NCI-H526 treated with DMSO at 0.1 percent for 48 hours (cell line): ENCODE results near the gene FOSL1.

Source experiments
- DNase-seq: peaks from one replicate; lab custom pipeline; 2025; lab: John Stamatoyannopoulos, UW

FOSL1 gene

DNA sequence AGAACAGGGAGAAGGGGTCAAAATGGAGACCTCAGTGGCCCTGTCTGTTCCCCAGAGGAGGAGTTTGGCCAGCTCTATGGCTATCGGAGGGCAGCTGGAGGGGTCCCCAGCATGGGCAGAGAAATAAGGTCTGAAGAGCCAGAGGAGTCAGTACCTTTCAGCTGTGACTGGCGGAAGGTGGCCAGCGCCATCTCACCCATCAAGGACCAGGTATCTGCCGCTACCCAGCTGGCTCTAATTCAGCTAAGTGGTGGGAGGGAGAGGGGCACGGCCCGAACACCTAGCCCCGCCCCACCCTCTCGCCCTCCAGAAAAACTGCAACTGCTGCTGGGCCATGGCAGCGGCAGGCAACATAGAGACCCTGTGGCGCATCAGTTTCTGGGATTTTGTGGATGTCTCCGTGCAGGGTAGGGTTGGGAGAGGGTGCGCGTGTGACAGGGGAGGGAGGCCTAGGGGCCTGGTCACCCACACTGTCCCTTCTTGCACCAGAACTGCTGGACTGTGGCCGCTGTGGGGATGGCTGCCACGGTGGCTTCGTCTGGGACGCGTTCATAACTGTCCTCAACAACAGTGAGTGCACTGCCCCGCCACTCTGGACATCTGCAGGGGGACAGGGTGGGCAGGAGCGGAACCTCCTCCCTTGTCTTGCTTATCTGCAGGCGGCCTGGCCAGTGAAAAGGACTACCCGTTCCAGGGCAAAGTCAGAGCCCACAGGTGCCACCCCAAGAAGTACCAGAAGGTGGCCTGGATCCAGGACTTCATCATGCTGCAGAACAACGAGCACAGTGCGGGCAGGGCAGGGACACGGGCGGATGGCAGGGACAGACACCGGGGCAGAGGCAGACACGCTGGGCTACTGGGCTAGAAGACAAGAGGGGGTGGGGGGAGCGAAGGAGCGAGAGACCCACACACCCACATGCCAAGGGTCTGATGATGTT, 17.8 kb downstream of the FOSL1 start:
- DNase-seq, result no peak

DNA sequence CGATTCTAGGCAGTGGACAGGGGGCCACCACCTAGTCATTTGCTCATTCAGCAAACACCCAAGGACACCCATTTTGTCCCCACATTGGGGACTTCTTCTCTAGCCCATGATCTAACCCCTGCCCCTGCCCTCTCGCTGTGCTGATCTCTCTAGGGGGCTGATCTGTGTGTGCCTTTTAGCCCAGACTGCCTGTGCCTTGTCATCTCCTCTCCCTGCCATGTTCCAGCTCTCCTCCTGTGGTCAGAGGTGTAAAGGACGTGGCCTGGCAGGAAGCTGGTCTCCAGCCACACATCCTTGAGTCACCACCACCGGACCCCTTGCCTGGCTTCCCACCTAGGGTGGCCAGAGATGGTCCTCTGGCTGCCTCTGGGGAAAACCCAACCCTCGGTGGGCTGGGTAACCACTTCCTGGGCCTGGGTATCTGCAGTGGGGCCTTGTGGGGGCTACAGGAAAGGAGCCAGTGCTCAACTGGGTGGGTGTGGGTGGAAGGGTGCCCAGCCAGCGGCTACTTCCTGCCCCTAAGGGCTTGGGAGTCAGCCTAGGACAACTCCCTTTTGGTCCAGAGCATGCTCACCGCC, 19.3 kb downstream of the FOSL1 start:
- DNase-seq, result no peak

DNA sequence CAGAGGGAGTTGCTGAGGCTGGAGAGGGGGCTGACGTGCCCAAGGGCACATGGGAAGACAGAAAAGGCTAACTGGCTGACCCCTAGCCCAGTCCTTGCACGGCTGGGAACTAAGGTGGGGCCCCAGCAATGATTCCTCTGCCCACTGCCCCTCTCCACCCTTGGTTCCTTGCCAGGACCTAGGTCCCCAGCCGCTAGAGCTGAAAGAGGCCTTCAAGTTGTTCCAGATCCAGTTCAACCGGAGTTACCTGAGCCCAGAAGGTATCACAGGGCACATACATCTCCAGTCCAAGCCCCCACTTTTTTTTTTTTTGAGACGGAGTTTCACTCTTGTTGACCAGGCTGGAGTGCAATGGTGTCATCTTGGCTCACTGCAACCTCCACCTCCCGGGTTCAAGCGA, 20.2 kb downstream of the FOSL1 start:
- DNase-seq, result no peak

DNA sequence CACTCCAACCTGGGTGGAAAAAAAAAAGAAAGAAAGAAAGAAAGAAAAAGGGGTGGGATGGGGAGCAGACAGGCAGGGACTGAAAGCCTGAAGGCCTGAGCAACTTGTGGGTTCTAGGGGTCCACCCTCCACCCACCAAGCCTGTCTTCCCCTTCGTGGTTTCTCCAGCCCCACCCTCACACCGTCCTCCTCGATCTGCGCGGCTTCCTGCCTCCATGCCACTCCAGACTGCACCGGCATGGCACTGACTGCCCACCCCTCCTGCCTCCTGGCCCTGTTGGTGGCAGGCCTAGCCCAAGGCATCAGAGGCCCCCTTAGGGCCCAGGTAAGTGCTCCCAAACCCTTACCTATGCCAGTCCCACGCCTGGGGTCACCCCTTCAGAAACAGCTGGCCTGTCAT, 20.6 kb downstream of the FOSL1 start, which contains the start of gene CTSW:
TSS of gene CTSW (plus strand) at position 221 of the 400 bp plus-strand sequence. CDS start at position 239, 18 bp downstream.
- DNase-seq, result no peak

DNA sequence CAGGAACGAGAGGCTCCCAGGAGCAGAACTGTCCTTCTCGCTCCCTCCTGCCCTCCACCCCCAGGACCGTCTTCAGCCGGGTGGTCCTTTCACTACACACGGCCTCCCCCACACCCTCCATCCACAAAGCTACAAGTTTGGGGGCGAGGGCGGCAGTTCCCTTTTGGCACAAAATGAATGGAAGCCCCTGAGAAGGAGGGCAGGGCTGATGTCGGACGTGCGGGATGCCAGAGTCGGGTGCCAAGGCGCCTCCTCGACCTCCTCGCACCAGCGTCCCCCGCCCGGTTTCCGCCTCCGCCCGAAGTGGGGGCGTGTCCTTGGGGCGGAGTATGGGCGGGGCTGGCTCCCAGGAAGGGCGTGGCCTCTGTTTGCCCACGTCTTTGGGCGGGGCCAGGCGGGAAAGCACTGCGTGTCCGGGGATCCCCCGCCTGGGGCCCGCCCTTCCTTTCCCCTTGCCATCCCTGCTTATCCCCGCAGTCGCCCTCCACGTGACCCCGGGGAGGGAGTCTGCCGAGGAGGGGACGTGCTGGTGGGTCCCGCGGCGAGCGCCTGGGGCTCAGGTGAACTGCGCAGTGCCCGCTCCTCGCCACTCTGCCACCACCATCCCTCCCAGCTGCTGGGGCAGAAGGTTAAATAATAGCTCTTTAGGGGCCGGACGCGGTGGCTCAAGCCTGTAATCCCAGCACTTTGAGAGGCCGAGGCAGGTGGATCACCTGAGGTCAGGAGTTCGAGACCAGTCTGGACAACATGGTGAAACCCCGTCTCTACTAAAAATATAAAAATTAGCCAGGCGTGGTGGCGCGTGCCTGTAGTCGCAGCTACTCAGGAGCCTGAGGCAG, 26.7 kb downstream of the FOSL1 start:
- DNase-seq, result peak; percentile 80

DNA sequence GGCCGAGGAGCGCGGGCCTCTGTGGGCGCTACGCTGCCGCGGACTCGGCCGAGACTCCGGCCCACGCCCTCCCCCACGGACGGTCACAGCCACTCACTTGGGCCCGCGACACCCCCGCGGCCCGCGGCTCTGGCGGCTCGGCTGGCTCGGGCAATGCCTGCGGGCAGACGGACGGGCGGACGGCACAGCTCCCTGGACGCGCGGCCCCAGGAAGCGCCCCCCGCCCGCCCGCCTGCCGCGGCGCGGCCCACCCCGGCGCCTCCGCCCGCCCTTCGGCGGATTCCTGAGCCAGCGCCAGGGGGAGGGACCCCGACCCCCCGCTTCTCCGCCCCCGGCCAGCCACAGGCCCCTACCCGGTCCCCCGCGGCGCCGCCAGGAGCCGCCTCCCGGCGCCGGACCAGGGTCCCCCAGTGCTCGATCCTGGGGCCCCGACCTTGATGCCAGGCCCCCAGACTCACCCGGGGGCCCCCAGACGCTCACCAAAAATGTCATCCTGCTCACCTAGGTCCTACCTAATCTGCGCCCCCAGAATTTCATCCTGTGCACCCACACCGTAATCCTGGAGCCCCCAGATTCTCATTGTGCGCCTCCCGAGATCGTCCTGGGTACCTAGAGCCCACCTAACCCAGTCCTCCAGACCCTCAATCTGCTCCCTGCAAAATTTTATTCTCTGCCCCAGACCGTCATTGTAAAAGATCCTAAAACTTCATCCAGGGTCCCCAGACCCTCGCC, 27.4 kb downstream of the FOSL1 start, which contains the start of gene EFEMP2:
TSS of gene EFEMP2 (minus strand) at position 215 of the 732 bp plus-strand sequence. CDS start 446 bp downstream, outside the sequence.
- no peak for DNase-seq

DNA sequence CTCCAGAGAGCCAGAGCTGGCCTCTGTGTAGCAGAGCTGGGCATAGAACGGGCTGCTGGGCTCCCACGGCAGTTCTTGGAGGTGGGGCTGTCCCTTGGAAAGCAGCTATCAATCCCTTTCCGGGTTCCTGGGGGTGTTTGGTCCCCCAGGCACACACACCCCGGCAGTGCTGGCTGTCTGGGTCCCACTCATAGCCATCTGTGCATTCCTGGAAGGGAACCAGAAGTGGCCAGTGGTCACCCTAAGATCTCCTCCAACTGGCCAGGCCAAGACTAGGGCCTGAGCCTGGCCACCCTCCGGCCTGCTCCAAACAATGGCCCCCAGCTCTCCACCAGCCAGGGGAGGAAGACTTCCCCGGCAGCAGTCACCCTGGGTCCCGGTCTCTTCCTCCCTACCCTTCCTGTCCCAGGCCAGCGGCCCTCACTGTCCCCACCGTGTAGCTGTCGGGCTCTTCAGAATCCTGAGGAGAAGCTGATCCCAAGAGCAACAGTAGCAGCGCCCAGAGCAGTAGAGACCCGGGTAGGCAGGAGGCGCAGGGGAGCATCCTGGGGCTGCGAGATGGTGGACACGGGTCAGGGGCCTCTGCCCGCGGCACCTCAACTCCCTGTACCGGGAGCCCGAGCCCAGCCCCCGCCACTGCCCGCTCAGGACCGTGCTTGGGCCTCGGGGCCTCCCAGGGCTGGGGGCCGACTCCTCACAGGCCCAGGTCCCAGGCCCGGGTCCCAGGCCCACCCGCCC, 28.2 kb downstream of the FOSL1 start:
- DNase-seq, result no peak

DNA sequence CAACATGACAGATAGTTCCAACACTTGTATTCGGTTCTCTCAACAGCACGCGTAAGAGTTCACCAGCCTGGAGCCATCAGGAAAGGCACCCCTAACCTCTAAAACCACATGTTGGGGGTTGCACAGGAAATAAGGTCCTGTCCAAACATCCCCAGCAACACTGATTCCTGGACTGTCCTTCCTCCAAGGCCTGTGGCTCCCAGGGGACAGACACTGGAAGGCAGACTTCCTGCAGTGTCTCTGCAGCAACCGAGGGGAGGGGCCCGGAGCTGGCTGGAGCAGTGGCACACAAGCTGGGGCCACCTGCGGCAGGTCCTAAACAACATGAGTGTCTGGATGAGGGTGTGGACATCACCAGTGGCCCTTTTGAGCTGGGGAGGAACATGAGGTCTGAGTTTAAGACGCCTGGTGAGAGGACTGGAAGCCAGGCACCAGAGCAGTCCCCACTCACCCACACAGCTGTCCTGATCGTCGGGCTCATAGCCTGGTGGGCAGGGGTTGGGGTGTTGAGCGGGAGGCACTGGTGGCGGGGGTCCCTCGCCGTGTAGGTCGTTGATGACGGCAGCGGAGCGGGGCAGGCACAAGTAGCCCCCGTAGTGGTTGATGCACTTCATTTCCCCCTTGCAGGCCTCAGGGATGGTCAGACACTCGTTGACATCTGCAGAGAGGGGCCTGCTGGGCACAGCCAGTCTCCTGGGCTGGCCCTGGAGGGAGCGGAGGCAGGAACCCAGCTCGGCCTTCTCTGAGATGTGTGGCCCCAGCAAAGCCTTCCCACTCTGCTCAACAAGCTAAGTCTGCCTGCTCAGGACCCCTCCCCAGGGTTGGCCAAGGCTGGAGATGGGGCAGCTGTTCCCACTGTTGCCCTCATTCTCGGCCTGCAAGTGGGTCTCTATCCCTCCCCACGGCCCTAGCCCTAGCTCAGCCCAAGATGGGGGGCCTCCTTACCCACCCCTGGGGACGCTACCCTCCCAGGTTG, 29.2 kb downstream of the FOSL1 start:
- DNase-seq, result no peak

DNA sequence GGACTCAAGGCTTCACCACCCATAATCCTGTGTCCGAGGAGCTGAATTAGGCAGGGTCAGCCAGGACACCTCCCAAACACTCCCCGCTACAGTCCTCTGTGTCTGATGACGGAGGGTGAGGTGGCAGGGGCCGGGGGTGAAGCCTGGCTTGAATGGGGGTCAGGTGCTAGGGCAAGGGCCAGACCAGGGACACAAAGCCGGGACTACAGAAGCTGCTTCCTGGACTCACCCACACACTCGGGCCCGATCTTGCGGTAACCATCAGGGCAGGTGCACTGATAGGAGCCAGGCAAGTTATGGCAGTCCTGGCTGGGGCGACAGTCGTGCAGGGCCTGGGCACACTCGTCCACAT, 29.9 kb downstream of the FOSL1 start:
- DNase-seq, result no peak

DNA sequence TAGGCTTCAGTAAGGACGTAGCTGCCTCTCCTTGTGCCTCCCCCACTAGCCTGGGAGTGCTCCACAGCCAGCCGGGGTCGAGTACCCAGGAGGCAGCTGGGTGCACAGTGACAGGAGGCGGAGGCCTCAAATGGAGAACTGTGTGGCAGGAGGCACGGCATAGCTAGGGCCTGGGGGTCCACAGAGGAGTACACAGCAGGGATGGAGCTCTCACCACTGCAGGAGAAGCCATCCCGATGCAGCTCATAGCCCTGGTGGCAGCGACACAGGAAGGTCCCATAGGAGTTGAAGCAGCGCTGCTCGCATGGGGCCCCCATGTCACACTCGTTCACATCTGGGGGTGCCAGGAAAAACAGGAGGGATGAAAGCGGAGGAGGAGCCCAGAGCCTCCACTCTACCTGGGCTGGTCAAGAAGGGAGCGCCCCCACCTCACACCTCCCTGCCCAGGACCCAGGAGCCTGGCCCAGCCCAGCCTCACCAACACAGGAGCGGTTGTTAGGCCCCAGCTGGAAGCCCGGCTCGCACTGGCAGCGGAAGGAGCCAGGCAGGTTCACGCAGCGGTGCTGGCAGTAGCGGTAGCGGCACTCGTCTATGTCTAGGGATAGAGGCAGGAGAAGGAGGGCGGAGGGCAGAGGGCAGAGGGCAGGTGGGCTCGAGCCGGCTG, 30.4 kb downstream of the FOSL1 start:
- no peak for DNase-seq

DNA sequence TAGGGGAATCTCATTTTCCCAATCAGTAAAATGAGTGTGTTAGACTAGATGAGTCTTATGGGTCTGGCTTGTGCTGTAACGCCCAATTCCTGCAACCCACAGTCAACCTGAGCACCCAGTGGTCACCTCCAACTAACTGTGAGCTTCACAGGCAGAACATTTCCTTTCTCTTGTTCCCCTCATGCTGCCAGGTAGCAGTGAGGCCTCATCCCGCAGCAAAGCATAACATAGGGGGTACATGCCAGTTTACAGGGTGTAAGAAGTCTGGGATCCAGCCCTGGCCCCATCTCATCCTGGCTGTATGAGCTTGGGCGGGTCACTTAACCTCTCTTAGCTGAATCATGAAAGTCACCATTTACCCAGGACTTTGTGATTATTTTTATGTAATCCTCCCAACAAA, 31.3 kb downstream of the FOSL1 start:
- DNase-seq, result no peak

DNA sequence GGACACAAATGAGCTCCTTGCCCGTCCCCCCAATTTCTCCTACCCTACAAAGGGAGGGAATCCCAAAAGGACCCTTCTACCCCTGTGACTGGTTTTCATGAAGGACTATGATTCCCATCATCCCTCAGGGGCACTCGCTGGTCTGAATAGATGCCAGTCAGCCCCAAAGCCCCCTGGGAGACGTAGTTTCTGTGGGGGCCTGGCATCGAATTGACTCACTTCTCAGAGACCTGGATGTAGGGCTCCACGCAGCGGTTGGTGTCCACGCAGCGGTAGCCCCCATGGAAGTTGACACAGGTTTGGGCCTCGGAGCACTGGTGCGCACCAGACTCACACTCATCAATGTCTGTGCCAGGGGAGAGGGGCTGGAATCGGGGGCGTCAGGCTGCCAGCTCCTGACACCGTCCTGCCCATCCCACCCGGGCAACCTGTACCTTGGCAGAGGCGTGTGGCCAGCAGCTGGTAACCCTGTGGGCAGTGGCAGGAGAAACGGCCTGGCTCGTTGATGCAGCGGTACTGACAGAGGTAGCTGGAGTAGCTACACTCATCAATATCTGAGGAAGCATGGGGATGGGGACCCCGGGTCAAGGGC, 32.0 kb downstream of the FOSL1 start:
- no peak for DNase-seq

DNA sequence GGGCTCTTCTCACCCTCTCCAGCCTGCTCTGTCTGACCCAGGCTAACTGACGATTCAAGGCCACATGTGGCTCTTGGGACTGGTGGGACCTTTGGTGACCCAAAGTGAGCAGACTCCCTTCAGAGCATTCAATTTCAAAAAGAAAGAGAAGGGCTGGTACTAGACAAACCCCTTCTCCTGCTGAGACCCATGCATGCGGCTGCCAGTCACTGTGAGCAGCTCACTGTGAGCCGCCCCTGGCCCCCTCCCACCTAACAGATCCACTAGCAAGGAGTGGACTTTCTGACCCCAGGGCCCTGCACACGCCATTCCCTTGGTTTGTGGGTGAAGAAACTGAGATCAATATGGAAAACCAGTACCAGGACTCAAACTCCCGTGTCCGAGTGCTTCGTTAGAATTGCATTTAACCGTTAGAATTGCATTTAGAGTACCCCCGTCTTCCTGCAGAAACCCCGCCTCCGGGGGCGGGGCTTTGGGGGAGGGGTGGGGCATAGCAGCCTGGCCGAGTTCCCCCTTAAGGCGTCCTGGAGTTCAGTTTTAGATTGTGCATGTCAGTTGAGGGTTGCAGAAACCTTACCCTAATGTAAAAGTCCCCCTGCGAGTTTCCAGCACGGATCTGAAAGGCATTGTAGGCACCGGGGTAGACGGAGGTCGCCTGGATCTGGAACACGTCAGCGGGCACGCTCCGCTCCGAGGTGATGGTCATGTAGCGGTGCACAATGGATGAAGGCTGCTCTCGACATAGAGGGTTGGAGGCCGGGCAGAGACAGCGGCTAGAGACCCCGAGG, 32.7 kb downstream of the FOSL1 start:
- DNase-seq, result no peak

DNA sequence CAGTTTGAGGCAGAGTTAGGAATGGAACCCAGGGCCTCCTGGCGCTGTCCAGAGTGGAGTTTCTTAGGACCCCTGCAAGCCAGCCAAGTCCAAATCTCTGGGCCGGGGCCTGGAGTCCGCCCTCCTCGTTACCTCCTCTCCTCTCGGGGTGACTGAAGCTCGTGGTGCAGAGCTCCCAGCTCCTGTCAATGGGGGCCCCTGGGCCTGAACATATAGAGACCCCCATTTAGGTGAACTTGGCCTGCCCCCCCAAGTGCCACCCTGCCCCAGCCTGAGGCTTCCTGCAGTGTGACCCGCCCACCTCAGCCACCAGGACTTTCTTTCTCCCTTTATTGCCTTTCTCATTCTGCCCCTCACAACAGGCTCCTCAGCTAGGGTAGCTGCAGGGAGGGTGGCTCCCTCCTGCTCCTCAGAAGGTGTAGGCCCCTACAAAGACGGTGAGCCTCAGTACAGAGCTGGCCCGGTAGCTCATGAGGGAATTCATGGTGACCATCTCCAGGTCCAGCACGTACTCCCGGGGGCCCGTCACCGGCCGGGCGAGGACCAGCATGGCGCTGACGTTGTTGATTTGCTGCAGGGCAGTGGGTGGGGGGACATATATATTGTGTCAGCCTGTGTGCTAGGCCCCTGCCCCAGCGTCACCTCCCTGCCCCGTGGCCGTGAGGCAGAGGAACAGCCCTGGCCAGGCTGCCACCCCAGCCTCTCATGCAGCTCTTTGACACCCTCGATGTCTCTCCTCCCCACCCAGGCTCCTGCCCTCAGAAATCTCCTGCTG, 33.5 kb downstream of the FOSL1 start:
- no peak for DNase-seq

DNA sequence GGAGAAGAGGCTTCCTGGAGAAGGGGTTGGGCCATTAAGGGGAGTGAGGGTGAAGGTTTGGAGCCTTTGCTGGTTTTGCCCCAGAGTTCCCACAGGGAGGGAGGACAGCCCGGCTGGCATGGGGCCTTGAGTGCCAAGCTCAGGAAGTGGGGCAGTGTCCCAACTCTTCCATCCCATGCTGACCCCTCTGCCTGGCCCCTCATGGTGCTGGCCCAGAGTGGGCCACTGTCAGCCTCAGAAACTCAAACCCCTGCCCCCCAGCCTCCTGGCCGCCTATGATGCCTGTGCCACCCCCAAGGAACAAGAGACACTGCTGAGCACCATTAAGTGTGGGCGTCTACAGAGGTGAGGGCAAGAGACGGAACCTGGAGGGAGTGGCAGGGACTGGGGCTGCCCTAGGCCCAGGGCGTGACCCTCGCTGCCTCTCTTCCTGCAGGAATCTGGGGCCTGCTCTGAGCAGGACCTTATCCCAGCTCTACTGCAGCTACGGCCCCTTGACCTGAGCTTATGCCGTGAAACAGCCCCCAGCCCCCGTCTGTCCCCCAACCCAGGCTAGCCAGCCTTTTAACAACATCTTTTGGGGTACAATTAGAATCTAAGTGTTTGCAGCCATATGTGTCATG, 34.5 kb downstream of the FOSL1 start:
- no peak for DNase-seq

DNA sequence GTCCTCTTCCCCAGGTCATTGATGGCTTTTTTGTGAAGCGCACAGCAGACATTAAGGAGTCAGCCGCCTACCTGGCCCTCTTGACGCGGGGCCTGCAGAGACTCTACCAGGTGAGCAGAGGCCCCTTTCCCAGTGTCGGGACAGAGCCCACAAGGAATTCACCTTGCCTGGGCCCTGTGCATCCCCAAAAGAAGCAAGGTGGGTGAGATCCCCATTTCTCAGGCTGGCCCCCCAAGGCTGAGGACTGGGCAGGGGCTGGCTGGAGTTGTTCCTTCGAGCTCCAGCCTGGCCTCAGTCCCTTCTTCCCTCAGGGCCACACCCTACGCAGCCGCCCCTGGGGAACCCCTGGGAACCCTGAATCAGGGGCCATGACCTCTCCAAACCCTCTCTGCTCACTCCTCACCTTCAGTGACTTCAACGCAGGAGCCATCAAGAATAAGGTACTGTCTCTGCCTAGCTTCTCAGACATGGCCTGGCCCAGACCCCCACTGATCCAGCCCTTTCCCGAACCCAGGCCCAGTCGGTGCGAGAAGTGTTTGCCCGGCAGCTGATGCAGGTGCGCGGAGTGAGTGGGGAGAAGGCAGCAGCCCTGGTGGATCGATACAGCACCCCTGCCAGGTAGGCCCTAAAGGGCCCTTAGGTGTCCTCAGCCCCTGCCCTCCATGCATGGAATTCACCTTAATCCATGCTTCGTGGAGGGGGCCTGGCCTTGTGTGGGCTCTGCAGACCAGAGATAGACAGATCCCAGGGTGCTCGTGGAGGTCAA, 35.3 kb downstream of the FOSL1 start:
- DNase-seq, result no peak
